GM10266 (cell line): Measurements from ENCODE around the gene CERS3.

ENCODE experiments used
- DNase-seq: peaks from one replicate; pipeline ENCODE4 v3.0.0; 2012; ENCODE audit errors: extremely low spot score
- TF ChIP-seq, protein P1 (sequence below): IDR thresholded peaks from 2 replicates; pipeline ENCODE4 v1.5.1; 2012; ENCODE audit warnings: mild to moderate bottlenecking, low read depth; ENCODE audit not compliant: control insufficient read depth, insufficient read depth; ENCODE audit errors: missing control alignments

The CERS3 gene

GRCh38 chr15:100394736-100395440 is 133.9 kb downstream of the CERS3 start:
- DNase-seq: no peak
- TF ChIP-seq, protein P1, sequence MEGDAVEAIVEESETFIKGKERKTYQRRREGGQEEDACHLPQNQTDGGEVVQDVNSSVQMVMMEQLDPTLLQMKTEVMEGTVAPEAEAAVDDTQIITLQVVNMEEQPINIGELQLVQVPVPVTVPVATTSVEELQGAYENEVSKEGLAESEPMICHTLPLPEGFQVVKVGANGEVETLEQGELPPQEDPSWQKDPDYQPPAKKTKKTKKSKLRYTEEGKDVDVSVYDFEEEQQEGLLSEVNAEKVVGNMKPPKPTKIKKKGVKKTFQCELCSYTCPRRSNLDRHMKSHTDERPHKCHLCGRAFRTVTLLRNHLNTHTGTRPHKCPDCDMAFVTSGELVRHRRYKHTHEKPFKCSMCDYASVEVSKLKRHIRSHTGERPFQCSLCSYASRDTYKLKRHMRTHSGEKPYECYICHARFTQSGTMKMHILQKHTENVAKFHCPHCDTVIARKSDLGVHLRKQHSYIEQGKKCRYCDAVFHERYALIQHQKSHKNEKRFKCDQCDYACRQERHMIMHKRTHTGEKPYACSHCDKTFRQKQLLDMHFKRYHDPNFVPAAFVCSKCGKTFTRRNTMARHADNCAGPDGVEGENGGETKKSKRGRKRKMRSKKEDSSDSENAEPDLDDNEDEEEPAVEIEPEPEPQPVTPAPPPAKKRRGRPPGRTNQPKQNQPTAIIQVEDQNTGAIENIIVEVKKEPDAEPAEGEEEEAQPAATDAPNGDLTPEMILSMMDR: no peak

GRCh38 chr15:100393008-100393407 is 135.7 kb downstream of the CERS3 start:
- TF ChIP-seq, protein P1: no peak
- DNase-seq: no peak

DNA sequence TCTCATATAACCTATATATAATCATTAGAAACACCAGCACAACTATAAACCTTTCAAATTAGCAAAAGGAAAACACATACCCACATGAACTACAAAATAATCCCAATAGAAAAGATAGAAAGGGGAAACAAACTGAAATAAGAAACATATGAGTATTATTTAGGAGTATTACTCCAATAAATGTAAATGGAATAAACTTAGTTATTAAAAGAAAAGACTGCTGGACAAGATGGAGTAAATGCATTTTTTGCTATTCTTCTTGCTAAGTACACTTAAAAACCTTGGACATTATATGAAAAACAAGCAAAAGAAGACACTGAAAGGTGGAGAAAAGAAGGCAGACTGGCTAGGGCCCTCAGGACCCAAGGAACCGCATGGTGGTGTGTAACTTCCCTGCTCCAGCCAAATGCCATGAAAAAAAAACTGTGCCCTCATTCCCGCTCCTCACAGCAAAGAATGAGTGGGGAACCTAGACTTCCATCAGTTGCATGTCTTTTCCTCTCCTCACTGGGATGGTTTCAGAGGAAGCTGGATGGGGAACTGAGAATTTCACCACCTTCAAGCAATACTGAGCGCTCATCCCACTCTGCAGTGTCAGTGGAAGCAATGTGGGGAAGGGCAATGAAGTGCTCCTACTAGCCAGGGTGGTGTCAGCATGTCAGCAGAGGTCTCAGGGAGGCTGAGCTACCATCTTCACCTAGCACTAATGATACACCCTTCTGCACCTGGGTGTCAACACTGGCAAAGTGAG is 143.3 kb downstream of the CERS3 start:
- TF ChIP-seq, protein P1: no peak

DNA sequence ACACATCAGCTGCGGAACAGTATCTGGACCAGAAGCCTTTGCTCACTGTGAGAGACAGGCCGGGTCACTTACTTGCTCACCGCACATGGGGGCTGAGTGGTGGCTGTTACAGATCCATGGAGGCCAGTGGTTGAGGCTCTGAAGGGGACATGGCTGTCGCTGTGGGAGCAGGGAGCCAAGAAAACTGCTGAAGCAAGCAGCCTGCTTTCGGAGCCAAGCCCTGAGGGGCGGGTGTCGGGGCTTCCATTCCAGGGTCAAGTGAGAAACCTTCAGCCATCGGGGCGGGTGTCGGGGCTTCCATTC is 144.7 kb downstream of the CERS3 start:
- no peak for DNase-seq
- TF ChIP-seq, protein P1: no peak

More for the DNA sequence above, 143.3 kb downstream of the CERS3 start:
- no peak for DNase-seq

- DNase-seq: peak; percentile 25
These were observed 145.2 kb downstream of the CERS3 start for GRCh38 chr15:100383302-100384107.

GRCh38 chr15:100373942-100374341 is 154.8 kb downstream of the CERS3 start:
- no peak for DNase-seq
- TF ChIP-seq, protein P1: no peak

More at GRCh38 chr15:100383302-100384107, 145.2 kb downstream of the CERS3 start:
- TF ChIP-seq, protein P1: peak; percentile 37
